Breast epithelium (tissue), 4 donors: ENCODE results near the gene IRF6. TPM values are rescaled to one million over a fixed set of nuclear protein-coding genes. Genes with fewer than 3 reads are reported as not detected.

Experiments
- DNase-seq, 2 donors: peaks; one replicate each; pipeline ENCODE4 v3.0.0-alpha.2; 2019; ENCODE audit warnings: low spot score in 2 of 2
- H3K27ac ChIP-seq, 2 donors: fragments of 200-600 bp; sonication (generic) in 1 of 2; one replicate each; pipeline ENCODE4 v1.5.1; 2016 to 2019; ENCODE audit warnings: mild to moderate bottlenecking in 1 of 2
- H3K27me3 ChIP-seq, 2 donors: fragments of 200-600 bp; sonication (generic) in 1 of 2; one replicate each; pipeline versions ENCODE4 v1.5.1 to v1.6.0; 2017 to 2019; ENCODE audit warnings: control low read depth in 1 of 2, mild to moderate bottlenecking in 1 of 2
- H3K36me3 ChIP-seq: fragments of 200-600 bp; one replicate; pipeline ENCODE4 v1.5.1; 2019
- H3K4me1 ChIP-seq, 2 donors: fragments of 200-600 bp; sonication (generic); one replicate each; pipeline ENCODE4 v1.5.1; 2016 to 2019; ENCODE audit warnings: control low read depth in 1 of 2
- H3K4me3 ChIP-seq, 3 donors: fragments of 200-600 bp; sonication (generic); 1 replicate in 2 of 3; 2 replicates in 1 of 3; pipeline ENCODE4 v1.5.1; 2016 to 2019; ENCODE audit warnings: mild to moderate bottlenecking in 3 of 3, moderate library complexity in 2 of 3
- H3K9me3 ChIP-seq, 2 donors: fragments of 200-600 bp; sonication (generic) in 1 of 2; one replicate each; pipeline ENCODE4 v1.5.1; 2016 to 2019; ENCODE audit warnings: control low read depth in 1 of 2
- CTCF ChIP-seq, 3 donors: fragments of 450-650 bp; IDR thresholded peaks; one replicate each; pipeline ENCODE4 v1.5.1; 2016 to 2017; ENCODE audit warnings: antibody characterized with exemption in 3 of 3, mild to moderate bottlenecking in 3 of 3, moderate library complexity in 3 of 3
- POLR2A ChIP-seq: fragments of 450-650 bp; IDR thresholded peaks from one replicate; pipeline ENCODE4 v1.6.1; 2016; ENCODE audit warnings: antibody characterized with exemption, mild to moderate bottlenecking, moderate library complexity
- POLR2AphosphoS5 ChIP-seq, 3 donors: sonication (generic); formaldehyde crosslinking; IDR thresholded peaks; one replicate each; pipeline ENCODE4 v1.6.1; 2017; ENCODE audit warnings: antibody characterized with exemption in 3 of 3
- intact Hi-C: fragments of 100-400 bp; cut with DNase I; formaldehyde crosslinking; loops from one replicate; pipeline ENCODE4 v1.15.1; 2023; ENCODE audit warnings: low total_unique reads
- total RNA-seq, 3 donors: library from RNA; depleted of rRNA; stranded (reverse); fragments of >200 nt; gene quantifications; one replicate each; pipeline ENCODE4 v1.1.0, GENCODE V29; 2016

The IRF6 gene
- total RNA-seq, 3 donors from 2014 or later = 1.9 to 81.8 (median 42.9) TPM

- no peaks in the 10 kb centered on the region for H3K4me1 ChIP-seq
- H3K36me3 ChIP-seq = no peaks in the 10 kb centered on the region
- TF ChIP-seq CTCF (IDR thresholded peaks at IDR 0.05) (no peak), POLR2A (no peak), POLR2AphosphoS5 (IDR thresholded peaks at IDR 0.05) (no peak)
- intact Hi-C loops = no loop called here
- no peak for DNase-seq
- H3K4me3 ChIP-seq = no peak overlapping the region
- no peaks in the 10 kb centered on the region for H3K9me3 ChIP-seq
- no peaks in the 10 kb centered on the region for H3K27me3 ChIP-seq
- H3K27ac ChIP-seq = no peak overlapping the region
Measured at GRCh38 chr1:209822706-209823105, 16.8 kb upstream of the IRF6 start.

DNA sequence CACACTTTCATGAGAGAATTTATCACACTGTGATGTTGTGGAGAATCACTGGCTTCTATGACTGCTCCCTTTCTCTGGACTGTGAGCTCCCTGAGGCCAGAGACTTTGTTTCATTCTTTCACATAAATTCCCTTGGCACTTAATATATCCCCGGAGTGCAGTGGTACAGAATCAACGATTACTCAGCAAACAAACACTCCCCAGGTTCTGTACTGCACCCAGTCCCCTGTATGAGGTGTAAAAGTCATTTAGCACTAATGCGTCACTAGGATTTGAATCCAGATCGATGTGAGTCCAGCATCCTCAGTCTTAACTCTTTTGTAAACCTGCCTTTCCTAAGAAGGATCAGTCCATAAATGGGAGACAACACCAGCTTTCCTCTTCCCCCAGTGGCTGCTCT is 15.0 kb upstream of the IRF6 start:
- H3K4me3 ChIP-seq = no peak overlapping the region
- no peak for TF ChIP-seq POLR2AphosphoS5 (IDR thresholded peaks at IDR 0.05)
- no peak for TF ChIP-seq CTCF (IDR thresholded peaks at IDR 0.05)
- no peak for TF ChIP-seq POLR2A
- H3K27ac ChIP-seq = no peak overlapping the region
- DNase-seq = no peak
- no peaks in the 10 kb centered on the region for H3K36me3 ChIP-seq
- no peaks in the 10 kb centered on the region for H3K27me3 ChIP-seq
- intact Hi-C loops = no loop called here
- H3K4me1 ChIP-seq = no peaks in the 10 kb centered on the region
- no peaks in the 10 kb centered on the region for H3K9me3 ChIP-seq

GRCh38 chr1:209819058-209819457 is 13.1 kb upstream of the IRF6 start:
- no peak for TF ChIP-seq CTCF (IDR thresholded peaks at IDR 0.05)
- no peak for TF ChIP-seq POLR2AphosphoS5 (IDR thresholded peaks at IDR 0.05)
- no peak for TF ChIP-seq POLR2A
- intact Hi-C loops = no loop called here

DNA sequence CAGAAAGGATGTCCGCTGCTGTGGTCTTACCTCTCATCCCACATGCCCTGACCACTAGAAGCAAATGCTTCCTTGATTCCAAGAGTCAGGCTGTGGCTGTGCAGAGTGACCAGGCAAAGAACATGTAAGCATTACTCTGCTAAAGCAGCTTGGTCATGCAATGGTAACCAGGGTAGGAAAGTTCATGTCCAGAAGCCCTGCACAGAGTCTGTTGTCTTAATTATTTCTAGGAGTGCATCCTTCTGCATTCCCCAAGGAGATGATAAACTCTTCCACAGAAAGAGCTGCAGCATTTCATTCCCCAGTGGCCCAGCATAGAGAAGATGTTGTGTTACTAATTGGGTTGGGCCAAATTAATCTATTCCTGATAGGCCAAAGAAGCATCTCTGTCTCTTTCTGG is 11.7 kb upstream of the IRF6 start:
- no peak overlapping the region for H3K4me3 ChIP-seq
- intact Hi-C loops = no loop called here
- peak overlapping the region in 1 of 2 donors; percentile 77 for H3K27ac ChIP-seq
- H3K27me3 ChIP-seq = no peaks in the 10 kb centered on the region
- no peaks in the 10 kb centered on the region for H3K4me1 ChIP-seq
- H3K36me3 ChIP-seq = no peaks in the 10 kb centered on the region
- TF ChIP-seq POLR2AphosphoS5 (IDR thresholded peaks at IDR 0.05) (no peak), POLR2A (no peak), CTCF (IDR thresholded peaks at IDR 0.05) (no peak)
- H3K9me3 ChIP-seq = no peaks in the 10 kb centered on the region
- no peak for DNase-seq

More at GRCh38 chr1:209819058-209819457, 13.1 kb upstream of the IRF6 start:
- DNase-seq = no peak
- no peaks in the 10 kb centered on the region for H3K27me3 ChIP-seq
- no peak overlapping the region for H3K4me3 ChIP-seq
- H3K27ac ChIP-seq = peak overlapping the region; percentile 19 to 30
- H3K4me1 ChIP-seq = no peaks in the 10 kb centered on the region
- no peaks in the 10 kb centered on the region for H3K9me3 ChIP-seq
- H3K36me3 ChIP-seq = no peaks in the 10 kb centered on the region

GRCh38 chr1:209816923-209817322 is 11.0 kb upstream of the IRF6 start:
- intact Hi-C loops = no loop called here
- DNase-seq = no peak

More at GRCh38 chr1:209816923-209817322, 11.0 kb upstream of the IRF6 start:
- no peak overlapping the region for H3K4me3 ChIP-seq
- peak overlapping the region; percentile 77 to 81 for H3K27ac ChIP-seq
- TF ChIP-seq POLR2AphosphoS5 (IDR thresholded peaks at IDR 0.05) (no peak), POLR2A (no peak), CTCF (IDR thresholded peaks at IDR 0.05) (no peak)
- H3K36me3 ChIP-seq = no peaks in the 10 kb centered on the region
- H3K4me1 ChIP-seq = no peaks in the 10 kb centered on the region
- no peaks in the 10 kb centered on the region for H3K27me3 ChIP-seq
- no peaks in the 10 kb centered on the region for H3K9me3 ChIP-seq
